HG03064 (cell line): ENCODE measurements around the gene KNL1.
"Not testable (repeated sequence)": the region's sequence is repeated elsewhere in the genome, so short reads cannot be mapped to it uniquely, and the experiment has no call there.

Source experiments
- ATAC-seq: cut with Tn5 transposase; IDR thresholded peaks from one replicate; pipeline ENCODE4 v1.9.1; 2021; ENCODE audit warnings: low read depth; ENCODE audit not compliant: unreplicated experiment

KNL1 gene

GRCh38 chr15:40578892-40579291, 15.2 kb upstream of the KNL1 start:
- ATAC-seq: no peak

DNA sequence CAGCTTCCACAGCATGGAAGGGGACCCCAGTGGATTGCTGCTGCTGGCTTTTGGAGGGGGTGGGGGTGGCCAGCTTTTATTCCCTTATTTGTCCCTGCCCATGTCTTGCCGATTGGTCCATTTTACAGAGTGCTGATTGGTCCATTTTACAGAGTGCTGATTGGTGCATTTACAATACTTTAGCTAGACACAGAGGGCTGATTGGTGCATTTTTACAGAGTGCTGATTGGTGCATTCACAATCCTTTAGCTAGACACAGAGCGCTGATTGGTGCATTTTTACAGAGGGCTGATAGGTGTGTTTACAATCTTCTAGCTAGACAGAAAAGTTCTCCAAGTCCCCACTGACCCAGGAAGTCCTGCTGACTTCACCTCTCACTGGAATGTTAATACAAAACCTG, 12.3 kb upstream of the KNL1 start:
- ATAC-seq: not testable (repeated sequence)

- no peak for ATAC-seq
Observed at GRCh38 chr15:40582726-40583246, 11.3 kb upstream of the KNL1 start.

DNA sequence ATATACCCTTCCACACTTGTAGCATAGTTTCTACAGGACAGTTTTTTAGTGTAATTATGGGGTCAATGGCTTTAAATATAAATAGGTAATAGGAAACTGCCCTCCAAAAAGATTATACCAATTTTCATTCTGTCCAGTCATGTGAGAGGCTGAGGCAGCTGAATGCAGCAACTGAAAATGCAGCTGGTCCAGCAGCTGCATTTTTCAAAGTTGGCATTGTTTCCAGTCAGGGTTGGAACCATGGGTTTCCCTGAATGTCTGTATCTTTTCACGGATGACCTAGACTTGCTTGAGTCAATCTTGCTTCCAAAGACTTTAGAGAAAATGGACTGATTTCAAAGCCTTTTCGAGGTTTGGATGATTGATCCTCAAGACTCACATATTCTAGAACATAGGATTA, 9.9 kb upstream of the KNL1 start:
- no peak for ATAC-seq

DNA sequence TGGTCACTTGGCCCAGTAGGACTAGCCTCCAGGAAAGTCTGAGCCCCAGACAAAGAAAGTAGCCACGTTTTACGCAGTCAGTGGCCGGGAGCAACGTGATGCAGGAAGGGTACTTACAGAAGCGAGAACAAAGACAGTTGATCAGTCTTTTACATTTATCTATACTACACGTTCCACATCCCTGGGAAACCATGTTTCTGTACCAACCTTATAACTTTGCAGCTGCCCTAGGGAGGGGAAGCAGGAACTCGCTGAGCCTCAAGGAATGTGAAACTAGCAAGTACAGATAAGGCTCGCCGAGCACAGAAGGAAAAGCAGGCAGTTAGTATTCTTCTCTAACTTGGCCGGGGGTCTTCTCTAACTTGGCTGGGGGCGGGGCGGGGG, 3.4 kb upstream of the KNL1 start:
- no peak for ATAC-seq

DNA sequence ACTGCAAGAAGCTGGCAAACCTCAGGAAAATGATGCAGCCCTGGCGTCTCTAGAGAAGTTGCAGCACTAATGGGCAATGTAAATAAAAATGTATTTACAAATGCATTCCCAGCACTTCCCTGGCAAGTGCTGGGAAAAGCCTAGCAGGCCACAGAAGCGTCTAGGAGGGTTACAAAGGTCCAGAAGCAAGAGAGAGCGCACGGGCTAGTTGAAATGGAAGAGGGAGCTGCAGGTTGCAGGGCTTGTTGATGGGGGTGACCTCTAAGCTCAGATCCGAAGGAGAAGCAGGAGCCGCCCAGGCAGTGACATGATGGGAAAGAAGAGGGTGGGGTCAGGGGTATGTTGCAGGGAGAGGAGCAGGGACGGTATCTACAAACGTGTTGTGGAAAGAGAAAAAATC, 2.7 kb upstream of the KNL1 start:
- ATAC-seq: no peak

- ATAC-seq: no peak
Observed at GRCh38 chr15:40593165-40593564, 884 bp upstream of the KNL1 start.

DNA sequence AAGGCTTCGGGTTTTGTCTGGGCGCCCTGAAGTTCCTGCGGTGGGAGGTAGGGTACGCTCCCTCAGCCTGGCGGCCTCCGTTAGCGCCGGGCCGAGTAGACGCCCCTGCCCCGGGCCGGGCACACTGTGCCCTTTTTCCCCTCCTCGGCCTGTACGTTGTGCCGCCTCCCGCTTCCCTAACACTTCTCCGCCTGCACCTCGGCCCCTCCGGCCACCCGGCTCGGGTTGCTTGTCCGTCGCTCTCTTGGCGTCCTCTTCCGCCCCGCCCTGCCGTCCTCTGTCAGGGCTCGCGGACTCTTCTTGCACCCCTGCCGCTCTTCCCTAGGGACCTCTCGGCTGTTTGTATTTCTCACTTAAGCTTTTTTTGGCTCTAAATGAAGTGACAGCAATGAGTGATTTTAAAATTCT, 384 bp downstream of the KNL1 start:
- ATAC-seq: peak; percentile 42

DNA sequence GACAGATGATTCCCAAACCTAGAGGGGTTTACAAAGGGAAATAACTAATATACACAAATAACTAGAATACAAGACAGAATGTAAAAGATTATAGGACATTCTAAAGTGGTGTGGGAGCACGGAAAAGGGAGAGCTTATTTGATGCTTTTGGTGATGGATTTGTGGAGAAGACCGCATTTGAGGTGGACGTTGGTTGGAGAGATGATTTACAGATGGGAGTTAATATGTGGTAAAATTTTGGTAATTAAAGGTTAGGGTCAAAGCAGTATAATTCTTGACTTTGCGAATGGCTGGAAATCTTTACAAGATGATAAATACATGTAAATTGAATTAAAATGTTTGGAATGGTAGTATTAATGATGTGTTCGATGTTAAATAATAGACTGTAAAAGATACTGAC, 1.2 kb downstream of the KNL1 start:
- no peak for ATAC-seq

- ATAC-seq: no peak
Observed at GRCh38 chr15:40595773-40596172, 1.7 kb downstream of the KNL1 start.

DNA sequence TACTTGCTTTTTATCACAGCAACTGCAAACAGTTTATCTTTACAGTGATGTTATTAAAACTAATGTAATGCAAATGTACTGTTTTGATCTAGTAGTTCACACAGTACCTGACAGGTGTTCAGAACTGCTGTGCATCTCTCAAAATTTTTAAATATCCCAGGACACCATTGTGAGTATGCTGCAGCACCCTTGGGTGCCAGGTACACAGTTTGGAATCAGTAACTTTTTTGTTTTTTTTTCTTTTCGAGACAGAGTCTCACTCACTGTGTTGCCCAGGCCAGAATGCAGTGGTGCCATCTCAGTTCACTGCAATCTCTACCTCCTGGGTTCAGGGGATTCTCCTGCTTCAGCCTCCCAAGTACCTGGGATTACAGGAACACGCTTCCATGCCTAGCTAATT, 3.0 kb downstream of the KNL1 start:
- ATAC-seq: no peak

GRCh38 chr15:40598126-40598525, 4.1 kb downstream of the KNL1 start:
- ATAC-seq: no peak

DNA sequence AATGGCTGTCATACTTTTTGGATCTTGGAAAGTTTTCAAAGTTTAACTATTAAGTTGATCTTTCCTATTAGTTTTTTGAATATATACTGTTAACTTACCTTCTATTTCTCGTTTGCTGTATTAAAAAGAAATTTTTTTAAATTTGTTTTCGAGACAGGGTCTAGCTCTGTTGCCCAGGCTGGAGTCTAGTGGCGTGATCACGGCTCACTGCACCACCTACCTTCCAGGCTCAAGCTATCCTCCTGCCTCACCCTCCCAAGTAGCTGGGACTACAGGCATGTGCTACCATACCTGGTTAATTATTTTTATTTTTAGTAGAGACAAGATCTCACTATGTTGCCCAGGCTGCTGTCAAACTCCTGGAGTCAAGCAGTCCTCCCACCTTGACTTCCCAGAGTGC, 4.6 kb downstream of the KNL1 start:
- ATAC-seq: no peak

DNA sequence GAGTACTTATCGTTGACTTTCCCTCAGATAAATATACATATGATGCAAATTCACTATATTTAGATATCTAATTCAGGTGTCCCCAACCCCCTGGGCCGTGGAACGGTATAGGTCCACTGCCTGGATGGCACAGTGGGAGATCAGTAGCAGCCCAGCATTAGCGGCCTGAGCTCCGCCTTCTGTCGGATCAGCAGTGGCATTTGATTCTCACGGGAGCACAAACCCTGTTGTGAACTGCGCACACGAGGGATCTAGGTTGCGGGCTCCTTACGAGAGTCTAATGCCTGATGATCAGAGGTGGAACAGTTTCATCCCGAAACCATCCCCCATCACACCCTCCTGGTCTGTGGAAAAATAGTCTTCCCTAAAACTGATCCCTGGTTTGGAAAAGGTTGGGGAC, 6.9 kb downstream of the KNL1 start:
- no peak for ATAC-seq

DNA sequence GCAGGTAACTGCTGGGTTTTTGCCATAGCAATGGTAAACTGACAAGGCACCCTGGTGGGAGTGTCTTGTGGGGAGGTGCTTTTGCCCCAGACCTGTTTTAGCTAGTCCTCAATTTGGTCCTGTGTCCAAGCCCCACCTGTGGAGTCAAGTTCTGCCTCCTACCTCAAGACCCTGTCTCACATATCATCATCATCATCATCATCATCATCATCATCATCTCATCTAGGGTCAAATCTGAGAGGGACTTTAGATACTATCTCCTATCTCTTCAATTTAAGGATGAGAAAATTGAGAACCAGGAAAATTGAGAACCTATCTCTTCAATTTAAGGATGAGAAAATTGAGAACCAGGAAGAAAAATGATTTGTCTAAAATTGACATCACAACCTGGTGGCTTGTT, 9.9 kb downstream of the KNL1 start:
- no peak for ATAC-seq

GRCh38 chr15:40613080-40613479, 19.0 kb downstream of the KNL1 start:
- no peak for ATAC-seq

DNA sequence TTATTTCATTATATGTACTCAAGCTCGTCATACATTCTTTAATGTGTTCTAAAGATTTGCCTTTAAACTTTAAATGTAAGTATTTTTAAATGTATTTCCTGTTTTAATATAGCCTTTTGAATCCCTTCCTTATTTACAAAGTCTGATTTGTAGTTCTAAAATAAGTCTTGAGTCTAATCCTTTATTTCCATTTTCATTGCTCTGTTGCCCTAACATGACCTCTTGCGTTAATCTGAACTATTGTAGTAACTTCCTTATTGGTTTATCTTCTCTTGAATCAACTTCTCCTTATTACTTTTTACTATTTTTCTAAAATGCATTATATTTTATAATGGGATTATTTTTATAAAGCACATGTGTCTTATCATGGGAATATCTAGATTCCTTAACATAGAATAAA, 24.0 kb downstream of the KNL1 start:
- ATAC-seq: no peak

DNA sequence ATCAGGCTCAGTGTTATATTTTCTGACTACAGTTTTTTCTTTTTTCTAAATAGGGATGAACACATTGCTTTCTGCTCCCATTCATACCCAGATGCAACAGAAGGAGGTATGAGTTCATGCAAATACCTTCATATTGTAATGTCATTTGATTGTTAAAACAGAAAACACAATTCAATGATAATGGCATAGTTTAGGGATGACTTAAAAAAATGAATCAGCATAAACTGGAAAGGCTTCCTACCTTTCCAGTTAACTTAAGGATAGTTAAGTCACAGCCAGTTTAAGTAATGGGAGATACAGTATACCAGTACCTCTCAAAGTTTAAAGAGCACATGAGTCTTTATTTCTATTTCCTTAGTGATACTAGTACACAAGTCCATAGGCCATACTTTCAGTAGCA, 24.9 kb downstream of the KNL1 start:
- no peak for ATAC-seq

- ATAC-seq: no peak
Observed at GRCh38 chr15:40623361-40623760, 29.3 kb downstream of the KNL1 start.

DNA sequence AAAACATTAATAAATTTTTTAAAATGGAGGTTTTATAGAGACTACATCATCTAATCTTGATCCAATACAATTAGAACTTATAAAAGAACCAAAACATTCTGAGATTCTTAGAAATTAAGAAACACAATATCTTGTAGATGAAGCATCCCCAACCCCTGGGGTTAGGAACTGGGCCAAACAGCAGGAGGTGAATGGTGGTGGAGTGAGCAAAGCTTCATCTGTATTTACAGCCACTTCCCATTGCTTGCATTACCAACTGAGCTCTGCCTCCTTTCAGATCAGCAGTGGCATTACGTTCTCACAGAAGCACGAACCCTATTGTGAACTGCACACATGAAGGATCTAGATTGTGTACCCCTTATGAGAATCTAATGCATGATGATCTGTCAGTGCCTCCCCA, 36.3 kb downstream of the KNL1 start:
- ATAC-seq: no peak

GRCh38 chr15:40633178-40633577, 39.1 kb downstream of the KNL1 start:
- no peak for ATAC-seq

DNA sequence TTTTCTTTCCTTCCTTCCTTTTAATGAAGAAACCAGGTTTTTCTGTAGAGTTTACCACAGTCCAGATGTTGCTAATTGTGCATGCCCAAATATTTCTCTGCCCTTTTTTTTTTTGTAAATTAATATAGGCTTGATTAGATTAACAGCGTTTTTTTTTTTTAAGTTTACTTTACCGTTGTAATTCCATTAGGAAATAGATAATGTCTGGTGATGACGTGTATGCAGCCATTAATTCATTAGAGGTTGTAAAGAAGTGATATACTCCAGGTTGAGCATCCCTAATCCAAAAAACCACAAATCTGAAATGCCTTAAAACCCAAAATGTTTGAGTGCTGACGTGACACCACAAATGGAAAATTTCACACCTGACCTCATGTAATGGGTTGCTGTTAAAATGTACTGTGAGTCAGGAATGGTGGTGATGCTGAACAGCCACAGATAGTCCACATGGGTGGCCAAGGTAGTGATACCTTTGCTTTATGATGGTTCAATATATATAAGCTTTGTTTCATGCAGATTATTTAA, 43.2 kb downstream of the KNL1 start:
- ATAC-seq: no peak

- no peak for ATAC-seq
Observed at GRCh38 chr15:40639677-40640076, 45.6 kb downstream of the KNL1 start.
